GM12872 (cell line): ENCODE measurements around the gene EXOC4.

Source experiments
- TF ChIP-seq, protein P1 (sequence below): IDR thresholded peaks from 3 replicates; pipeline ENCODE4 v1.5.1; 2011; ENCODE audit warnings: low read depth, mild to moderate bottlenecking, low read length, moderate library complexity; ENCODE audit not compliant: insufficient read depth

EXOC4 gene

DNA sequence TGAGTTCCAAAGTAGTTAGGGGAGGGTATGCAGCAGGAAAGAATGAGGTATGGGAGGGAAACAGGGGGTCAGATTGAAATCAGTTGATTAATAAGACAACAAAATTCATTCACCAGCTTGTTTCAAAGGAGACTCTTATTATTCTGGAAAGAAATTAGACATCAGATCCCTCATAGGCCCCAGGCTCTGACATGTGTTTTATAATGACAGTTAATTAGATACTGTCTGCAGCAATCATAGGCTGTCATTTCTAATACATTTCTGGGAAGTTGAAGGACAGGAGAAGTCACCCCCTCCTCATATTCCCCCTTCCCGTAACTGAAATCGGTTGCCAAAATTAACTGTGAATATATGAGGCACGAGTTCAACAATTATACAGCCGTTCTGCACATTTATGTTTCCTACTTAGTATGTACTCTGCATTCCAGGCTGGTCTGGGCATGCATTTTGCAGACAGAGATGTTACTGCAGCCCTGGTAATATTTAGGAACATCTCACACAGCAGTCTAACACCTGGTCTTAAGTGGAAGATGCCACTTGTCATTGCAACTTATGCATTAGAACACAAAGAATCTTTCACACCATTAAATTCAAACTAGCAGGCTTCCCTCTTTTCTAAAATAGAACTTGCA is 519.0 kb downstream of the EXOC4 start:
- TF ChIP-seq, protein P1, sequence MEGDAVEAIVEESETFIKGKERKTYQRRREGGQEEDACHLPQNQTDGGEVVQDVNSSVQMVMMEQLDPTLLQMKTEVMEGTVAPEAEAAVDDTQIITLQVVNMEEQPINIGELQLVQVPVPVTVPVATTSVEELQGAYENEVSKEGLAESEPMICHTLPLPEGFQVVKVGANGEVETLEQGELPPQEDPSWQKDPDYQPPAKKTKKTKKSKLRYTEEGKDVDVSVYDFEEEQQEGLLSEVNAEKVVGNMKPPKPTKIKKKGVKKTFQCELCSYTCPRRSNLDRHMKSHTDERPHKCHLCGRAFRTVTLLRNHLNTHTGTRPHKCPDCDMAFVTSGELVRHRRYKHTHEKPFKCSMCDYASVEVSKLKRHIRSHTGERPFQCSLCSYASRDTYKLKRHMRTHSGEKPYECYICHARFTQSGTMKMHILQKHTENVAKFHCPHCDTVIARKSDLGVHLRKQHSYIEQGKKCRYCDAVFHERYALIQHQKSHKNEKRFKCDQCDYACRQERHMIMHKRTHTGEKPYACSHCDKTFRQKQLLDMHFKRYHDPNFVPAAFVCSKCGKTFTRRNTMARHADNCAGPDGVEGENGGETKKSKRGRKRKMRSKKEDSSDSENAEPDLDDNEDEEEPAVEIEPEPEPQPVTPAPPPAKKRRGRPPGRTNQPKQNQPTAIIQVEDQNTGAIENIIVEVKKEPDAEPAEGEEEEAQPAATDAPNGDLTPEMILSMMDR: no peak

GRCh38 chr7:133773601-133774000 is 520.7 kb downstream of the EXOC4 start:
- TF ChIP-seq, protein P1: no peak

GRCh38 chr7:133775201-133775600 is 522.3 kb downstream of the EXOC4 start:
- TF ChIP-seq, protein P1: no peak

GRCh38 chr7:133776266-133776665 is 523.4 kb downstream of the EXOC4 start:
- TF ChIP-seq, protein P1: no peak

DNA sequence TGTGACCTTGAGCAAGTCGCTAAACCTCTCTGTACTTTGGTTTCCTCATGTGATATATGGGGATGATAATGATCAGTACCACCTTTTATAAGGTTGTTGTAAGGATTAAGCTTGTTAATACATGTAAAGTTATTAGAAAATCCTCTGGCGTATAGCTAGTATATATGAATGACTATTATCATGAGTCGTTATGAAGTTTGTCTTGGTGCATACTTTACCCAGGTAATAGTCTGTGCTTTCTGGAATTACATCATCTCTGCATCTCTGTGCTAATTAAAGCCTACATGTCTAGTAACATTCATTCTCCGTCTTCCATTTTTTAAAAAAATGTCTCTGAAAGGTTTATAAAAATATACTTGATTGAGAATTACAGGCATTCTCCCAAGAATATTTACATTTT is 524.8 kb downstream of the EXOC4 start:
- TF ChIP-seq, protein P1: no peak

GRCh38 chr7:133778472-133778871 is 525.6 kb downstream of the EXOC4 start:
- TF ChIP-seq, protein P1: no peak

DNA sequence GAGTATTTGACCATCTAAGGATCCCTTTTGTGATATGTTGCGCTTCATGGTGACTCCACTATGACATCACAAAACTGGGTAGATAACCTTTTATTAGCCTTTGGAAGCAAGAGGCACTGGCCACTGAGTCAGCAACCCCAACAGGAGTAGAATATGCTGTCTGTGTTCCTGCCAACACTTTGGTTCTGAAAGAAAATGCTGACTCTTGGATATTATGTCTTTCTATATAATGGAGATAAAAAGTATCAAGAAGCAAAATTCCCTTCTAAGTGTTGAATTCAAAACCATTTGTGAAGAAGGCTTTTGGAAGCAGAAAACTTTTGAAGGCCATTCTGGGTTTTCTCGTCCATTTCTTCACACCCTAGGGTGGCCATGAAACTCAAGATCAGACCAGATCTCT is 528.0 kb downstream of the EXOC4 start:
- TF ChIP-seq, protein P1: no peak
